ENCODE results near the gene CACNA2D4. TPM values are rescaled to one million over a fixed set of nuclear protein-coding genes. Genes with fewer than 3 reads are reported as not detected.

CACNA2D4 gene
- total and polyA plus RNA-seq, 8 donors: 1.5 to 6.5 (median 1.9) TPM

DNA sequence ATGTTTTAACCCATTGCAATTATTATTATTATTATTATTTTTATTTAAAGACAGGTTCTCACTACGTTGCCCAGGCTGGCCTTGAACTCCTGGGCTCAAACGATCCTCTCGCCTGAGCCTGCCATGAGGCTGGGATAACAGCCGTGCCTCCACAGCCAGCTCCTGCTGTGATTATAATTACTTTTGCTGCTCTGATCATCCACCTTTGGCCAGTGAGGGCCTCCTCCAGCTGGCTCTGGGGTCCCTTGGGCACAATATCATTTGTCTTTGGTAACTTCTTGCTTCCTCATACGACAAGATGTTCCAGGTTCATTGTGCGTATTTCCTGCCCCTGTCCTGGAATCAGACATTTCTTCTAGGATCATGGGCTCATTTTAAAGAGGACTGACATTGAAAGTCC lies 69.7 kb downstream of the CACNA2D4 start:
- intact Hi-C loops (cut with DNase I): no loop called here
- Histone ChIP-seq H3K27ac (no peak overlapping the region), H3K27me3 (peaks cover 0 to 28% of the 10 kb centered on the region in 2 donors), H3K4me3 (no peak overlapping the region), H3K4me1 (no peaks in the 10 kb centered on the region), H3K9me3 (no peaks in the 10 kb centered on the region), H3K36me3 (no peaks in the 10 kb centered on the region)
- TF ChIP-seq, protein P1, sequence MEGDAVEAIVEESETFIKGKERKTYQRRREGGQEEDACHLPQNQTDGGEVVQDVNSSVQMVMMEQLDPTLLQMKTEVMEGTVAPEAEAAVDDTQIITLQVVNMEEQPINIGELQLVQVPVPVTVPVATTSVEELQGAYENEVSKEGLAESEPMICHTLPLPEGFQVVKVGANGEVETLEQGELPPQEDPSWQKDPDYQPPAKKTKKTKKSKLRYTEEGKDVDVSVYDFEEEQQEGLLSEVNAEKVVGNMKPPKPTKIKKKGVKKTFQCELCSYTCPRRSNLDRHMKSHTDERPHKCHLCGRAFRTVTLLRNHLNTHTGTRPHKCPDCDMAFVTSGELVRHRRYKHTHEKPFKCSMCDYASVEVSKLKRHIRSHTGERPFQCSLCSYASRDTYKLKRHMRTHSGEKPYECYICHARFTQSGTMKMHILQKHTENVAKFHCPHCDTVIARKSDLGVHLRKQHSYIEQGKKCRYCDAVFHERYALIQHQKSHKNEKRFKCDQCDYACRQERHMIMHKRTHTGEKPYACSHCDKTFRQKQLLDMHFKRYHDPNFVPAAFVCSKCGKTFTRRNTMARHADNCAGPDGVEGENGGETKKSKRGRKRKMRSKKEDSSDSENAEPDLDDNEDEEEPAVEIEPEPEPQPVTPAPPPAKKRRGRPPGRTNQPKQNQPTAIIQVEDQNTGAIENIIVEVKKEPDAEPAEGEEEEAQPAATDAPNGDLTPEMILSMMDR (IDR thresholded peaks at IDR 0.05): no peak
- no peak for DNase-seq
- ATAC-seq: no peak

DNA sequence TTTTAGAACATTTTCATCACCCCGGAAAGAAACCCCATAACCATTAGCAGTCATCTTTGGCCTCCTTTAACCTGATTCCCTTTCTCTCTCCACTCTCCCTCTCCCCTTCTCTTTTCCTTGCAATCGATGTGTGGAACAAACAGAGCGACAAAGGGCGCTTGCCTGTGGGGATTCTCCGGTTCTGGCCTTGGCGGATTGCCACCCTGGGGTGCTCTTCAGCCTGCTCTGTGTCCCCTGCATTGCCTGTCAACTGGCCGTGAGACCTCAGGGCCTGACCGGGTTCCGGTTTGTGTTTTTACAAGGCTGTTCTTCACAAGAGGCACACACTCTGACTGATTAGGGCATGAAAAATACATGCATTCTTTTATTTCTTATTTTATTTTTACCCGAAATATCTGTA lies 70.3 kb downstream of the CACNA2D4 start:
- H3K4me1 ChIP-seq: no peaks in the 10 kb centered on the region
- TF ChIP-seq, protein P1 (IDR thresholded peaks at IDR 0.05): no peak
- intact Hi-C loops (cut with DNase I): no loop called here
- H3K27ac ChIP-seq: no peak overlapping the region
- H3K4me3 ChIP-seq: no peak overlapping the region
- no peaks in the 10 kb centered on the region for H3K9me3 ChIP-seq
- ATAC-seq: no peak
- no peaks in the 10 kb centered on the region for H3K36me3 ChIP-seq
- H3K27me3 ChIP-seq: peaks cover 0 to 34% of the 10 kb centered on the region in 2 donors
- DNase-seq: peak in 1 of 4 donors; percentile 34

DNA sequence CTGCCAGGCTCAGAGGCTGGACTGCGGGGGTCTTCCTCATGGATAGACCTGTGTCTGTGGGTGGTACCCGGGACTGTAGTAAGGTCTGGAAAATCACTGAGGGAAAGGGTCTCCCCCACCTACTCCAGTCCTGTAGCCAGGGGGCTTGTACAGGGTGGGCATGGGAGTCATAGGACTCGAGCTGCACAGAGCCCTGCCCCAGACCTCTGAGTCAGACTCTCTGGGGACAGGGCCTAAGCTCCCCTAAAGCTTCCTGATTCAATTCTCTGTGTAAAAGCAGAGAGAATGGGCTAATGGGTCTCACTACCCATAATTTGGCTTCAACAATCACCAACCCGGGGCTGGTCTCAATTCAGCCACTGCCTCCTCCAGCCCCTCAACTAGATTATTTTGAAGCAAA lies 71.0 kb downstream of the CACNA2D4 start:
- Histone ChIP-seq H3K4me1 (no peaks in the 10 kb centered on the region), H3K36me3 (no peaks in the 10 kb centered on the region), H3K27me3 (peaks cover 0 to 41% of the 10 kb centered on the region in 2 donors), H3K9me3 (no peaks in the 10 kb centered on the region), H3K4me3 (no peak overlapping the region), H3K27ac (no peak overlapping the region)
- TF ChIP-seq, protein P1 (IDR thresholded peaks at IDR 0.05): no peak
- intact Hi-C loops (cut with DNase I): no loop called here
- DNase-seq: no peak
- no peak for ATAC-seq

DNA sequence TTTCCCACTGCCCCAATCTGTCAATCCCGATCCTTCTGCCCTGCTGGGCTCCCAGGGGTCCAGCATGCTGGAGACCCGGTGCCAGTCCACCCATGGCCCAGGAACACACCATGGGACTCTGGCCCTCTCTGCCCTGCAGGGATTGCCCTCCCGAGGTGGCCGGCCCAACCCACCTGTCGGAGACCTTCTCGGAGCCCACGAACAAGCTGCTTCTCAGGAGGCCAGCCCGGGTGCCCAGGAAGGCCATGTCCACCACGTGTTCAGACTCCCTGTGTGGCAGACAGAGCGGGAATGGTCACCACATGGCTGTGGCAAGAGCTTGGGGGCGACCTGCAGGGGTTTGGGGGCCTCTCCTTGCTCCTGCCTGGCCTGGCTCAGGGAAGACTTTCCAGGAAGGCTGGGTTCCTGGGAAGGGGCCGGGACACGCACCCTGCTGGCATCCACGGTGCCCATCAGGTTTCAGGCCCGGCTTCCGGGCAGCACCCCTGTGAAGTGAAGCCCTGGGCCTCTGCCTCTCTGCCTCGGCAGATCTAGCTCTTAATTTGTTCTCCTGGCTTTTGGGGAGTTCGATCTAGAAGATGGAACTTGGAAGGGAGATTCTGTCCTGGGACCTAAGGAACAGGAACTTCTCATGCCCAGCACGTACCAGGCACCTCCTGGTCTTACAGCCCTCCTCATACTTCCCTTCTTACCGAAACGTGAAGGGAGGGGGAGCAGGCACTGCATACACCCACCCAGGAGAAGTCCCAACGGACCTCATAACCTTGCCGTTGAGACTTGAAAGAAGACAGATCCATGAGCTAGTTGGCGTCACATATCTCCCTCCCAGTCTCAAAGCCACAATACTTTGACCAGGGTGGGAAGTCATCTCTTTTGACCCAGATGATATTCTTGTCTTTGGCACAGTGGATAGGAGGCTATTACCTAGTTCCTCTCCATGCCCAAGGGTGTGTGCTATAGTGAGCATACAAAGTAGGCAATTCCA lies 71.7 kb downstream of the CACNA2D4 start:
- Histone ChIP-seq H3K4me1 (no peaks in the 10 kb centered on the region), H3K9me3 (no peaks in the 10 kb centered on the region), H3K4me3 (no peak overlapping the region), H3K27ac (no peak overlapping the region), H3K27me3 (peaks cover 0 to 48% of the 10 kb centered on the region in 2 donors), H3K36me3 (no peaks in the 10 kb centered on the region)
- intact Hi-C loops (cut with DNase I): no loop called here
- ATAC-seq: no peak
- DNase-seq: peak in 2 of 4 donors; percentile 25 to 69
- TF ChIP-seq, protein P1 (IDR thresholded peaks at IDR 0.05): no peak

DNA sequence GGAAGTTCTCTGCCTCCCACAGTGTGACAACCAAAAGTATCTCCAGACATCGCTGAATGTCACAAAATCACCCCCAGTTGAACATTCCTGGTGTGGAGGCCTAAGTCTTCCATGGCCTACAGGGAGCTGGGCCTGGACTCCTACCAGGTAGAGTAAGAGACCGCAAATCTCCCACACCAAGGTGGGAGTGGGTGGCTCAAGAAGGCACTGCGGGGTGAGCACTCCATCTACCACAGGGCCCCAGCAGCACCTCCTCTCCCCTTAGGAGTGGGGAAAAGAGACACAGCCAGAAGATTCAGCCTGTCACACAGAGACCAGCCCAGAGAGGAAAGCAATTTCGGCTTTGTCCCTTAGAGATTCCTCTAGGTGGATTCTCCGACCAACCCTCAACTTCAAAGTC lies 72.6 kb downstream of the CACNA2D4 start:
- ATAC-seq (no peak), DNase-seq (peak in 1 of 4 donors; percentile 22)
- no peaks in the 10 kb centered on the region for H3K4me1 ChIP-seq
- no peak overlapping the region for H3K4me3 ChIP-seq
- no peaks in the 10 kb centered on the region for H3K9me3 ChIP-seq
- no peak overlapping the region for H3K27ac ChIP-seq
- intact Hi-C loops (cut with DNase I): no loop called here
- H3K27me3 ChIP-seq: peaks cover 0 to 50% of the 10 kb centered on the region in 2 donors
- no peaks in the 10 kb centered on the region for H3K36me3 ChIP-seq
- TF ChIP-seq, protein P1 (IDR thresholded peaks at IDR 0.05): no peak
